Measurements from ENCODE around the gene STIMATE. TPM values are rescaled to one million over a fixed set of nuclear protein-coding genes. Genes with fewer than 3 reads are reported as not detected.

Gene STIMATE
- polyA plus RNA-seq, 1 donor from 2014 or later = 14.6 TPM

DNA sequence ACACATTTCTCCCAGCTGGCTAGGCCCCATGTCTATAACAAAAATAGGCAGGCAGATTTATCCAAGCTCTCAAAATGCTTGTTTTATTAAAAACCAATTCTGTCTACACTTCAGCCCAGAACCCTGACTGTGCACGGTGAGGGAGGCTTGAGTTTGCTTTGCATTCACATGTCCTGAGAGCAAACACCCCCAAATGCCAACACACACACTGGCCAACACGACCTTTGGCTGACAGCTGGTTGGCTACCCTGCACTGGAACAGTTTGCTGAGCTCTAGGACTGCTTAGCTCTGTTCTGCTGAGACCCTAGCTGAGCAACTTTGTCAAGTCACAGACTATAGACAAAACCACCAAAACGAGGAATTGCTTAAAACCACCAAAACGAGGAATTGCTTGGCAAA, 3.6 kb downstream of the STIMATE start:
- H3K4me2 ChIP-seq (ENCODE audit: low read length) = no peak overlapping the region
- H3K9ac ChIP-seq (ENCODE audit: low read length) = no peak overlapping the region
- H3K4me3 ChIP-seq (ENCODE audit: low read length) = no peak overlapping the region
- no peaks in the 10 kb centered on the region for H3F3A ChIP-seq (ENCODE audit: insufficient read depth, low read length, poor library complexity, severe bottlenecking)
- H4K20me1 ChIP-seq (ENCODE audit: insufficient read depth) = no peaks in the 10 kb centered on the region
- H3K79me2 ChIP-seq (replicated peaks; ENCODE audit: insufficient read depth, low read length) = no peaks in the 10 kb centered on the region
- H3K27me3 ChIP-seq (ENCODE audit: insufficient read depth, low read depth, low read length) = no peaks in the 10 kb centered on the region
- H3K9me2 ChIP-seq (ENCODE audit: insufficient read depth, low read length) = no peaks in the 10 kb centered on the region
- H3K9me3 ChIP-seq (ENCODE audit: low read length) = no peaks in the 10 kb centered on the region
- no peaks in the 10 kb centered on the region for H3K36me3 ChIP-seq (ENCODE audit: insufficient read depth, low read length)
- no peak overlapping the region for H2AFZ ChIP-seq (ENCODE audit: low read depth, low read length)
- H3K27ac ChIP-seq (ENCODE audit: low read length) = no peak overlapping the region
- TF ChIP-seq, protein P1, sequence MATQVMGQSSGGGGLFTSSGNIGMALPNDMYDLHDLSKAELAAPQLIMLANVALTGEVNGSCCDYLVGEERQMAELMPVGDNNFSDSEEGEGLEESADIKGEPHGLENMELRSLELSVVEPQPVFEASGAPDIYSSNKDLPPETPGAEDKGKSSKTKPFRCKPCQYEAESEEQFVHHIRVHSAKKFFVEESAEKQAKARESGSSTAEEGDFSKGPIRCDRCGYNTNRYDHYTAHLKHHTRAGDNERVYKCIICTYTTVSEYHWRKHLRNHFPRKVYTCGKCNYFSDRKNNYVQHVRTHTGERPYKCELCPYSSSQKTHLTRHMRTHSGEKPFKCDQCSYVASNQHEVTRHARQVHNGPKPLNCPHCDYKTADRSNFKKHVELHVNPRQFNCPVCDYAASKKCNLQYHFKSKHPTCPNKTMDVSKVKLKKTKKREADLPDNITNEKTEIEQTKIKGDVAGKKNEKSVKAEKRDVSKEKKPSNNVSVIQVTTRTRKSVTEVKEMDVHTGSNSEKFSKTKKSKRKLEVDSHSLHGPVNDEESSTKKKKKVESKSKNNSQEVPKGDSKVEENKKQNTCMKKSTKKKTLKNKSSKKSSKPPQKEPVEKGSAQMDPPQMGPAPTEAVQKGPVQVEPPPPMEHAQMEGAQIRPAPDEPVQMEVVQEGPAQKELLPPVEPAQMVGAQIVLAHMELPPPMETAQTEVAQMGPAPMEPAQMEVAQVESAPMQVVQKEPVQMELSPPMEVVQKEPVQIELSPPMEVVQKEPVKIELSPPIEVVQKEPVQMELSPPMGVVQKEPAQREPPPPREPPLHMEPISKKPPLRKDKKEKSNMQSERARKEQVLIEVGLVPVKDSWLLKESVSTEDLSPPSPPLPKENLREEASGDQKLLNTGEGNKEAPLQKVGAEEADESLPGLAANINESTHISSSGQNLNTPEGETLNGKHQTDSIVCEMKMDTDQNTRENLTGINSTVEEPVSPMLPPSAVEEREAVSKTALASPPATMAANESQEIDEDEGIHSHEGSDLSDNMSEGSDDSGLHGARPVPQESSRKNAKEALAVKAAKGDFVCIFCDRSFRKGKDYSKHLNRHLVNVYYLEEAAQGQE (IDR thresholded peaks at IDR 0.05; ENCODE audit: borderline replicate concordance) = no peak
- no peak for TF ChIP-seq EP300 (conservative IDR thresholded peaks at IDR 0.05; ENCODE audit: poor library complexity, severe bottlenecking)

DNA sequence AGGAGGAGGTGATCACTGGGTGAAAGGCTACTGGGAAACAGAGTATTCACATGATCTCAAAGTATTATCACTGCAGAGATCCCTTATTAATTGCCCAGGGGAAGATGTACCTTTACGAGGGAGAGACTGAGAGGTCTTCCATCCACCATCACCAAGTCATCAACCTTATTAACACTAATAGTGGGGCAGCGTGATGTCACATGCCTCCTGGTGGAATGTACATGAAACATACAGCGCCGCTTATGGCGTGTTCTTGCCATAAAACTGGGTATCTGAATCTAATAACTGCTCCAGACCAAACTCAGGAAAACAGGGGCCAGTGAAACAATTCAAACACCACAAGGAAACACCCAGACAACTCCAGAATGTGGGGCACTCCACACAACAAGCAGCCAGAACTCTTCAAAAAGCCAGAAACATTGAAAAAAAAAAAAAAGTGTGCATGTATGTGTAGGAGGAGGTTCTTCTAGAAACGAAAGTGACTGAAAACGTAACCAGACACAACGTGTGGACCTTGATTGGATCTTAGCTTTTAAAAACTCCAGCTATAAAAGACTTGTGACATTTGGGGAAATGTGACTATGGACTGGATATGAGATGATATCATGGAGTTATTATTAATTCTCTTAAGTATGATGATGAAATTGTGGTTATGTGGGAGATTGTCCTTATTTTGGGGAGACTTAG, 4.6 kb downstream of the STIMATE start:
- Histone ChIP-seq H3K9ac (ENCODE audit: low read length) (no peak overlapping the region), H4K20me1 (ENCODE audit: insufficient read depth) (no peaks in the 10 kb centered on the region), H3K79me2 (replicated peaks; ENCODE audit: insufficient read depth, low read length) (no peaks in the 10 kb centered on the region), H3F3A (ENCODE audit: insufficient read depth, low read length, poor library complexity, severe bottlenecking) (no peaks in the 10 kb centered on the region), H3K27me3 (ENCODE audit: insufficient read depth, low read depth, low read length) (no peaks in the 10 kb centered on the region), H3K4me3 (ENCODE audit: low read length) (no peak overlapping the region), H3K36me3 (ENCODE audit: insufficient read depth, low read length) (no peaks in the 10 kb centered on the region), H3K9me3 (ENCODE audit: low read length) (no peaks in the 10 kb centered on the region), H3K9me2 (ENCODE audit: insufficient read depth, low read length) (no peaks in the 10 kb centered on the region), H2AFZ (ENCODE audit: low read depth, low read length) (no peak overlapping the region), H3K4me2 (ENCODE audit: low read length) (no peak overlapping the region), H3K27ac (ENCODE audit: low read length) (no peak overlapping the region)
- TF ChIP-seq, protein P2, sequence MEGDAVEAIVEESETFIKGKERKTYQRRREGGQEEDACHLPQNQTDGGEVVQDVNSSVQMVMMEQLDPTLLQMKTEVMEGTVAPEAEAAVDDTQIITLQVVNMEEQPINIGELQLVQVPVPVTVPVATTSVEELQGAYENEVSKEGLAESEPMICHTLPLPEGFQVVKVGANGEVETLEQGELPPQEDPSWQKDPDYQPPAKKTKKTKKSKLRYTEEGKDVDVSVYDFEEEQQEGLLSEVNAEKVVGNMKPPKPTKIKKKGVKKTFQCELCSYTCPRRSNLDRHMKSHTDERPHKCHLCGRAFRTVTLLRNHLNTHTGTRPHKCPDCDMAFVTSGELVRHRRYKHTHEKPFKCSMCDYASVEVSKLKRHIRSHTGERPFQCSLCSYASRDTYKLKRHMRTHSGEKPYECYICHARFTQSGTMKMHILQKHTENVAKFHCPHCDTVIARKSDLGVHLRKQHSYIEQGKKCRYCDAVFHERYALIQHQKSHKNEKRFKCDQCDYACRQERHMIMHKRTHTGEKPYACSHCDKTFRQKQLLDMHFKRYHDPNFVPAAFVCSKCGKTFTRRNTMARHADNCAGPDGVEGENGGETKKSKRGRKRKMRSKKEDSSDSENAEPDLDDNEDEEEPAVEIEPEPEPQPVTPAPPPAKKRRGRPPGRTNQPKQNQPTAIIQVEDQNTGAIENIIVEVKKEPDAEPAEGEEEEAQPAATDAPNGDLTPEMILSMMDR (IDR thresholded peaks at IDR 0.05; ENCODE audit: poor library complexity, severe bottlenecking) = no peak
- TF ChIP-seq, protein P1 (IDR thresholded peaks at IDR 0.05; ENCODE audit: borderline replicate concordance) = no peak
- TF ChIP-seq MXI1 (conservative IDR thresholded peaks at IDR 0.05; ENCODE audit: poor library complexity, severe bottlenecking) = no peak
- no peak for TF ChIP-seq EZH2 (IDR thresholded peaks at IDR 0.05; ENCODE audit: borderline replicate concordance, insufficient read depth, low read length, poor library complexity, severe bottlenecking)
- TF ChIP-seq POLR2AphosphoS5 (IDR thresholded peaks at IDR 0.05) = no peak
- no peak for TF ChIP-seq TAF1 (IDR thresholded peaks at IDR 0.05; ENCODE audit: low read depth)
- no peak for TF ChIP-seq EP300 (conservative IDR thresholded peaks at IDR 0.05; ENCODE audit: poor library complexity, severe bottlenecking)
- no peak for TF ChIP-seq RAD21 (conservative IDR thresholded peaks at IDR 0.05)
- no peak for TF ChIP-seq SMC3 (conservative IDR thresholded peaks at IDR 0.05; ENCODE audit: poor library complexity)

All from neural cell (in vitro differentiated cells).